ENCODE measurements around the gene GTSE1. TPM values are rescaled to one million over a fixed set of nuclear protein-coding genes. Genes with fewer than 3 reads are reported as not detected.

GTSE1 gene
- total RNA-seq, 1 experiment from 2014 or later, result 55.1 TPM

DNA sequence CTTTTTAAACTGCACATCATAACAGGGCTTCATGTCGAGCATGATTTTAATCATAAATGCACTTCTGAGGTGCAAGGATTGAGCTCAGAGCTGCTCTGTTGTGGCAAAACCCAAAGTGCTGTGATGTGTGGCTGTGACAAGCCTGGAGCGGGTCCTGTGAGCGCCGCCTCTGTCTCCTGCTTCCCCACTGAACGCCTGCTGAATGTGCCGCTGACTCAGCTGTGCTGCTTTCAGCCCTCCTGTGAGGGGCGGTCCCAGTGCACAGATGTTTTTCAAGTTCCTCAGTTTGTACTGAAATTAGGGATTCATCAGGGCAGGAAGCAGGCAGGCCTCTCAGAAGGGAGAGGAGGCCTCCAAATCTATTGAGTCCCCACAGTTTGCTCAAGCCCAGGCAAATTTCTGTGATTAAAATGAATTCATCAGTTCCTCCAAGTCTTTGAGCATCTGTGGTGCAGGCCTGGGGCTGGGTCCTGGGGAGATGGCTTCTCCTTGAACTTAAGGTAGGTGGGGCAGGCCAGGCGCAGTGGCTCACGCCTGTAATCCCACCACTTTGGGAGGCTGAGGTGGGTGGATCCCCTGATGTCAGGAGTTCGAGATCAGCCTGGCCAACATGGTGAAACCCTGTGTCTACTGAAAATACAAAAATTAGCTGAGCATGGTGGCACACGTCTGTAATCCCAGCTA is 3.0 kb upstream of the GTSE1 start:
- H3K27ac Mint-ChIP-seq (ENCODE audit: unreplicated experiment), result no peak overlapping the region

DNA sequence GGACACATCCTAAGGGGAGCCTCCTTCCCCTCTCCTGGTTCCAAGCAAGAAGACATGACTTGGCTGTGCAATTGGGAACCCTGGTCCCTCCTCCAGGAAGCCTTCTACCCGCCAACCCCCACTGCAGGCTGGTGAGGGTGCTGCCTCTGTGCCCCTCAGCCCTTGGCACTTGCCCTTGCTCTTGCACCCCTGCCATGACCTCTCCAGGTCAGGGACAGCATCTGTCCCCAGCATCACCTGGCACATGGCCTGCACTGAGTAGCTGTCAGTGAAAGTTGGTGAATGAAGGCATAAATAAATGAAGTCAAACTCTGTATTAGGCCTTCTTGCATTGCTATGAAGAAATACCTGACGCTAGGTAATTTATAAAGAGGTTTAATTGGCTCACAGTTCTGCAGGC is 1.9 kb upstream of the GTSE1 start:
- peaks cover 55% of the 10 kb centered on the region for H3K36me3 Mint-ChIP-seq (ENCODE audit: insufficient read depth, unreplicated experiment)
- H3K4me3 ChIP-seq (ENCODE audit: low read depth, low read length), result no peak overlapping the region
- no peaks in the 10 kb centered on the region for H3K27me3 ChIP-seq (replicated peaks; ENCODE audit: control insufficient read depth, insufficient read depth, low read length)
- H3K9me3 Mint-ChIP-seq (ENCODE audit: unreplicated experiment), result no peaks in the 10 kb centered on the region
- peak overlapping the region; percentile 84 for H3K4me3 Mint-ChIP-seq (ENCODE audit: unreplicated experiment)
- CTCF ChIA-PET, result interaction anchor here (2.4 kb wide), 1 partner anchor 173 kb away, joined by 10 read pairs; no protein-coding TSS in a partner anchor
- peaks cover 24% of the 10 kb centered on the region for H3K4me1 Mint-ChIP-seq (ENCODE audit: low read depth, unreplicated experiment)
- H3K36me3 ChIP-seq (ENCODE audit: control insufficient read depth, insufficient read depth, low read length), result no peaks in the 10 kb centered on the region; the same call in none of the 2 replicates
- BruUV-seq (replicated peaks), result no TSS peak
- intact Hi-C loops (cut with micrococcal nuclease; ENCODE audit: unreplicated experiment), result no loop called here
- POLR2A ChIA-PET, result no interaction called here
- H3K27me3 Mint-ChIP-seq (ENCODE audit: insufficient read depth, unreplicated experiment), result no peaks in the 10 kb centered on the region
- no peak for DNase-seq
- no peak overlapping the region for H3K27ac Mint-ChIP-seq (ENCODE audit: unreplicated experiment)
- TF ChIP-seq, protein P1, sequence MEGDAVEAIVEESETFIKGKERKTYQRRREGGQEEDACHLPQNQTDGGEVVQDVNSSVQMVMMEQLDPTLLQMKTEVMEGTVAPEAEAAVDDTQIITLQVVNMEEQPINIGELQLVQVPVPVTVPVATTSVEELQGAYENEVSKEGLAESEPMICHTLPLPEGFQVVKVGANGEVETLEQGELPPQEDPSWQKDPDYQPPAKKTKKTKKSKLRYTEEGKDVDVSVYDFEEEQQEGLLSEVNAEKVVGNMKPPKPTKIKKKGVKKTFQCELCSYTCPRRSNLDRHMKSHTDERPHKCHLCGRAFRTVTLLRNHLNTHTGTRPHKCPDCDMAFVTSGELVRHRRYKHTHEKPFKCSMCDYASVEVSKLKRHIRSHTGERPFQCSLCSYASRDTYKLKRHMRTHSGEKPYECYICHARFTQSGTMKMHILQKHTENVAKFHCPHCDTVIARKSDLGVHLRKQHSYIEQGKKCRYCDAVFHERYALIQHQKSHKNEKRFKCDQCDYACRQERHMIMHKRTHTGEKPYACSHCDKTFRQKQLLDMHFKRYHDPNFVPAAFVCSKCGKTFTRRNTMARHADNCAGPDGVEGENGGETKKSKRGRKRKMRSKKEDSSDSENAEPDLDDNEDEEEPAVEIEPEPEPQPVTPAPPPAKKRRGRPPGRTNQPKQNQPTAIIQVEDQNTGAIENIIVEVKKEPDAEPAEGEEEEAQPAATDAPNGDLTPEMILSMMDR (IDR thresholded peaks at IDR 0.05; ENCODE audit: insufficient read depth in 1 of 2, low read depth in 1 of 2, low read length in 1 of 2, severe bottlenecking in 1 of 2, unreplicated experiment in 1 of 2), result no peak
- peaks cover 8% of the 10 kb centered on the region; the same call in 1 of the 2 replicates for H3K4me1 ChIP-seq
- H3K9me3 ChIP-seq, result no peaks in the 10 kb centered on the region

More for the DNA sequence above, 3.0 kb upstream of the GTSE1 start:
- no peak for DNase-seq
- Histone ChIP-seq H3K27me3 (replicated peaks; ENCODE audit: control insufficient read depth, insufficient read depth, low read length) (no peaks in the 10 kb centered on the region), H3K36me3 (ENCODE audit: control insufficient read depth, insufficient read depth, low read length) (peaks cover 1% of the 10 kb centered on the region), H3K4me3 (ENCODE audit: low read depth, low read length) (no peak overlapping the region), H3K9me3 (no peaks in the 10 kb centered on the region), H3K4me1 (peaks cover 8% of the 10 kb centered on the region; the same call in 1 of the 2 replicates)
- peaks cover 14% of the 10 kb centered on the region for H3K4me1 Mint-ChIP-seq (ENCODE audit: low read depth, unreplicated experiment)
- ChIA-PET POLR2A (no interaction called here), CTCF (no interaction called here)
- TF ChIP-seq, protein P1 (IDR thresholded peaks at IDR 0.05; ENCODE audit: insufficient read depth in 1 of 2, low read depth in 1 of 2, low read length in 1 of 2, severe bottlenecking in 1 of 2, unreplicated experiment in 1 of 2), result no peak
- H3K4me3 Mint-ChIP-seq (ENCODE audit: unreplicated experiment), result no peak overlapping the region
- peaks cover 46% of the 10 kb centered on the region for H3K36me3 Mint-ChIP-seq (ENCODE audit: insufficient read depth, unreplicated experiment)
- no peaks in the 10 kb centered on the region for H3K27me3 Mint-ChIP-seq (ENCODE audit: insufficient read depth, unreplicated experiment)
- intact Hi-C loops (cut with micrococcal nuclease; ENCODE audit: unreplicated experiment), result no loop called here
- no peaks in the 10 kb centered on the region for H3K9me3 Mint-ChIP-seq (ENCODE audit: unreplicated experiment)
- BruUV-seq (replicated peaks), result no TSS peak

DNA sequence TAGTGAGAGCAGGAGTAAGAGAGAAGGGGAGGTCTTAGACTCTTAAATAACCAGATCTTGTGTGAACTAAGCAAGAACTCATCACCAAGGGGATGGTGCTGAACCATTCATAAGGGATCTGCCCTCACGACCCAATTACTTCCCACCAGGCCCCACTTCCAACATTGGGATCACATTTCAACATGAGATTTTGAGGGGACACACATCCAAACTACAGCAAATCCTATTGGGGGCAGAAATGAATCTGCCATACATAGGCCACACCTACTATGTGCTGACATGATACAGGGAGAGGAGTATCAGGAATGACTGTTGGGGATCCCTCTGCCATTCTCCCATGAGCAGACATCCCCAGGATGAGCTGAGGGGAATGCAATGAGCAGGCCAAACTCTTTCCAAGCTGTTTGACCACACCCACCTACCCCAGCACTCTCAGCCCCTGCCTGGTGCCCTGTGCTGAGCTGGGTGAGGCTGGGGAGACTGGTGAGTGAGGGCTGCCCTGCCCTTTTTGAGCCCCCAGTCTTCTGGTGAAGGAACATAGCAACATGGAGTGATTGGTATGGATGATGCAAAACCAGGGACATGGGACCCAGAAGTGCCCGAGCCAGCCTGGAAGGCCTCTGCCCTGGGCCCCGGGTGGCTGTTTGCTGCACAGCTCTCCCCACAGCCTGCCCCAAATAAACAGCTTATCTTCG is 1.2 kb upstream of the GTSE1 start:
- TF ChIP-seq, protein P1 (IDR thresholded peaks at IDR 0.05; ENCODE audit: insufficient read depth in 1 of 2, low read depth in 1 of 2, low read length in 1 of 2, severe bottlenecking in 1 of 2, unreplicated experiment in 1 of 2), result no peak
- CTCF ChIA-PET, result interaction anchor here (0.6 to 2.4 kb wide), 3 partner anchors 49 to 189 kb away, joined by 3 to 10 read pairs (median 3); no protein-coding TSS in a partner anchor
- no TSS peak for BruUV-seq (replicated peaks)
- no peaks in the 10 kb centered on the region; the same call in 1 of the 2 replicates for H3K36me3 ChIP-seq (ENCODE audit: control insufficient read depth, insufficient read depth, low read length)
- Mint-ChIP-seq H3K36me3 (ENCODE audit: insufficient read depth, unreplicated experiment) (peaks cover 60% of the 10 kb centered on the region), H3K27ac (ENCODE audit: unreplicated experiment) (peak overlapping the region; percentile 87), H3K4me3 (ENCODE audit: unreplicated experiment) (peak overlapping the region; percentile 84), H3K9me3 (ENCODE audit: unreplicated experiment) (no peaks in the 10 kb centered on the region), H3K4me1 (ENCODE audit: low read depth, unreplicated experiment) (peaks cover 26% of the 10 kb centered on the region), H3K27me3 (ENCODE audit: insufficient read depth, unreplicated experiment) (no peaks in the 10 kb centered on the region)
- POLR2A ChIA-PET, result interaction anchor here (0.6 to 1.2 kb wide), 2 partner anchors 28 to 171 kb away, joined by 3 to 5 read pairs; partner anchors contain the start of gene TTC38
- no peaks in the 10 kb centered on the region for H3K27me3 ChIP-seq (replicated peaks; ENCODE audit: control insufficient read depth, insufficient read depth, low read length)
- intact Hi-C loops (cut with micrococcal nuclease; ENCODE audit: unreplicated experiment), result no loop called here
- peaks cover 8% of the 10 kb centered on the region; the same call in 1 of the 2 replicates for H3K4me1 ChIP-seq
- H3K9me3 ChIP-seq, result no peaks in the 10 kb centered on the region
- no peak for DNase-seq
- peak overlapping the region; percentile 51 for H3K4me3 ChIP-seq (ENCODE audit: low read depth, low read length)
